ENCODE results near the gene RETREG1. TPM values are rescaled to one million over a fixed set of nuclear protein-coding genes. Genes with fewer than 3 reads are reported as not detected.

The RETREG1 gene
- total and polyA plus RNA-seq, 2 of the 13 experiments (the other 11 are each of a cell fraction or from before 2014, with no cell fraction given) = 0.07 TPM; not detected in 1

- TF ChIP-seq NR2C2 (CRISPR knock-in tag; IDR thresholded peaks at IDR 0.05; ENCODE audit: borderline replicate concordance) (peak; percentile 93), HMGXB3 (CRISPR knock-in tag; IDR thresholded peaks at IDR 0.05; ENCODE audit: borderline replicate concordance) (peak; percentile 53; the same call in 1 of the 2 replicates), SMYD3 (CRISPR knock-in tag; IDR thresholded peaks at IDR 0.05) (no peak), ERF (CRISPR knock-in tag; IDR thresholded peaks at IDR 0.05) (peak; percentile 67; the same call in 1 of the 2 replicates), ZNF775 (CRISPR knock-in tag; IDR thresholded peaks at IDR 0.05; ENCODE audit: borderline replicate concordance) (no peak), ATF7-NPFF (CRISPR knock-in tag; IDR thresholded peaks at IDR 0.05; ENCODE audit: low read depth) (peak; percentile 49), CBX1 (IDR thresholded peaks at IDR 0.05; ENCODE audit: low read depth) (peak; percentile 86), ZFP36 (IDR thresholded peaks at IDR 0.05; ENCODE audit: borderline replicate concordance, low read depth, low read length, partially characterized antibody) (no peak), PRDM10 (CRISPR knock-in tag; IDR thresholded peaks at IDR 0.05; ENCODE audit: low read depth) (0 out of 2 replicates have a peak, but pooled peaks have one; percentile 24), ARNTL (CRISPR knock-in tag; IDR thresholded peaks at IDR 0.05) (no peak), ARHGAP35 (CRISPR knock-in tag; IDR thresholded peaks at IDR 0.05; ENCODE audit: borderline replicate concordance) (no peak), ARNT (IDR thresholded peaks at IDR 0.05) (no peak), ZNF138 (CRISPR knock-in tag; IDR thresholded peaks at IDR 0.05; ENCODE audit: low read depth) (no peak), NCOA1 (CRISPR knock-in tag; IDR thresholded peaks at IDR 0.05) (peak; percentile 82; the same call in 1 of the 2 replicates), ELF1 (CRISPR knock-in tag; IDR thresholded peaks at IDR 0.05) (peak; percentile 98), EEA1 (CRISPR knock-in tag; IDR thresholded peaks at IDR 0.05; ENCODE audit: borderline replicate concordance) (no peak), MXI1 (IDR thresholded peaks at IDR 0.05; ENCODE audit: borderline replicate concordance, low read depth, low read length) (peak; percentile 91; the same call in 2 of the 3 replicates), REPIN1 (CRISPR knock-in tag; IDR thresholded peaks at IDR 0.05; ENCODE audit: borderline replicate concordance, low read depth) (peak; percentile 13; the same call in 1 of the 2 replicates), ZBTB21 (CRISPR knock-in tag; IDR thresholded peaks at IDR 0.05) (no peak)
- TF ChIP-seq, protein P1, sequence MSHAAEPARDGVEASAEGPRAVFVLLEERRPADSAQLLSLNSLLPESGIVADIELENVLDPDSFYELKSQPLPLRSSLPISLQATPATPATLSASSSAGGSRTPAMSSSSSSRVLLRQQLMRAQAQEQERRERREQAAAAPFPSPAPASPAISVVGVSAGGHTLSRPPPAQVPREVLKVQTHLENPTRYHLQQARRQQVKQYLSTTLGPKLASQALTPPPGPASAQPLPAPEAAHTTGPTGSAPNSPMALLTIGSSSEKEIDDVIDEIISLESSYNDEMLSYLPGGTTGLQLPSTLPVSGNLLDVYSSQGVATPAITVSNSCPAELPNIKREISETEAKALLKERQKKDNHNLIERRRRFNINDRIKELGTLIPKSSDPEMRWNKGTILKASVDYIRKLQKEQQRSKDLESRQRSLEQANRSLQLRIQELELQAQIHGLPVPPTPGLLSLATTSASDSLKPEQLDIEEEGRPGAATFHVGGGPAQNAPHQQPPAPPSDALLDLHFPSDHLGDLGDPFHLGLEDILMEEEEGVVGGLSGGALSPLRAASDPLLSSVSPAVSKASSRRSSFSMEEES (CRISPR knock-in tag; IDR thresholded peaks at IDR 0.05) = no peak
These were observed 151.0 kb downstream of the RETREG1 start, which contains the start of gene ZNF622 (continued) for GRCh38 chr5:16465544-16466432.

Data from HepG2 (cell line).